NB4 (cell line): ENCODE data around the gene USP17L20.
"Not testable (repeated sequence)": the region's sequence is repeated elsewhere in the genome, so short reads cannot be mapped to it uniquely, and the experiment has no call there.

ENCODE experiments used
- CTCF ChIP-seq: IDR thresholded peaks from one replicate; pipeline ENCODE4 v1.5.1; 2012; ENCODE audit warnings: low read depth, low read length
- TF ChIP-seq, protein P1 (sequence below): IDR thresholded peaks from 2 replicates; pipeline ENCODE4 v1.6.1; 2011; ENCODE audit warnings: low read depth, low read length

- not testable (repeated sequence) for TF ChIP-seq CTCF
- TF ChIP-seq, protein P1, sequence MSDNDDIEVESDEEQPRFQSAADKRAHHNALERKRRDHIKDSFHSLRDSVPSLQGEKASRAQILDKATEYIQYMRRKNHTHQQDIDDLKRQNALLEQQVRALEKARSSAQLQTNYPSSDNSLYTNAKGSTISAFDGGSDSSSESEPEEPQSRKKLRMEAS = not testable (repeated sequence)
These were observed 43.2 kb upstream of the USP17L20 start for GRCh38 chr4:9214701-9215100.
